ENCODE measurements around the gene PDZD2.

DNA sequence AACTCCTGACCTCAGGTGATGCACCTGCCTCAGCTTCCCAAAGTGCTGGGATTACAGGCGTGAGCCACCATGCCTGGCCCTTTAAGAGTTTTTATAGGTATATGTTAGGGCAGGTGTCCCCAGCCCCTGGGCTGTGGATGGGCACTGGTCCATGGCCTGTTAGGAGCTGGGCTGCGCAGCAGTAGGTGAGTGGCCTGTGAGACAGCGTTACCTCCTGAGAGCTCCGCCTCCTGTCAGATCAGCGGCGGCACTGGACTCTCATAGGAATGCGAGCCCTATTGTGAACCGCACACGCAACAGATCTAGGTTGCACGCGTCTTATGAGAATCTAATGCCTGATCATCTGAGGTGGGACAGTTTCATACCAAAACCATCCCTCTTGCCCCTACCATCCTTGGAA lies 361.8 kb downstream of the PDZD2 start:
- no peak for TF ChIP-seq CTCF (conservative IDR thresholded peaks at IDR 0.05; ENCODE audit: low read depth in 2 of 2)
- TF ChIP-seq CREB1 (CRISPR knock-in tag; IDR thresholded peaks at IDR 0.05; ENCODE audit: low read depth): no peak
- no peak for TF ChIP-seq EZH2 (IDR thresholded peaks at IDR 0.05; ENCODE audit: low read depth, unreplicated experiment)
- no peak for TF ChIP-seq REST (IDR thresholded peaks at IDR 0.05; ENCODE audit: unreplicated experiment)
- TF ChIP-seq JUNB (IDR thresholded peaks at IDR 0.05; ENCODE audit: unreplicated experiment): no peak
- no peak for TF ChIP-seq NANOG (IDR thresholded peaks at IDR 0.05; ENCODE audit: borderline replicate concordance)
- TF ChIP-seq STAT1 (IDR thresholded peaks at IDR 0.05; ENCODE audit: unreplicated experiment): no peak
- TF ChIP-seq POLR2AphosphoS5 (IDR thresholded peaks at IDR 0.05; ENCODE audit: low read depth): no peak
- TF ChIP-seq EZH2phosphoT487 (IDR thresholded peaks at IDR 0.05; ENCODE audit: unreplicated experiment): no peak
- TF ChIP-seq ZNF462 (CRISPR knock-in tag; IDR thresholded peaks at IDR 0.05): no peak
- TF ChIP-seq ZNF114 (CRISPR knock-in tag; IDR thresholded peaks at IDR 0.05): no peak
- no peak for TF ChIP-seq ETS1 (IDR thresholded peaks at IDR 0.05)

Data from GM23338 (cell line).